Fibroblast of lung (primary cell): ENCODE measurements around the gene GEMIN5. TPM values are rescaled to one million over a fixed set of nuclear protein-coding genes. Genes with fewer than 3 reads are reported as not detected.

Source experiments
- DNase-seq, 2 donors: peaks; one replicate each; pipeline versions ENCODE4 v3.0.0 to v3.0.0-alpha.2; 2010; ENCODE audit warnings: low read depth in 2 of 2
- H2AFZ ChIP-seq: 2 replicates; pipeline ENCODE4 v1.5.1; 2012; ENCODE audit warnings: low read length, control low read depth, inconsistent platforms
- H3K27ac ChIP-seq: 2 replicates; pipeline ENCODE4 v1.5.1; 2011; ENCODE audit warnings: low read length, control low read depth; ENCODE audit not compliant: insufficient read depth
- H3K27me3 ChIP-seq: 2 replicates; pipeline ENCODE4 v1.5.1; 2011; ENCODE audit warnings: mild to moderate bottlenecking, low read length; ENCODE audit not compliant: control insufficient read depth, insufficient read depth
- H3K36me3 ChIP-seq: 2 replicates; pipeline ENCODE4 v1.5.1; 2011; ENCODE audit warnings: low read length; ENCODE audit not compliant: control insufficient read depth, insufficient read depth
- H3K4me1 ChIP-seq: 2 replicates; pipeline ENCODE4 v1.5.1; 2011; ENCODE audit warnings: low read length; ENCODE audit not compliant: control insufficient read depth, insufficient read depth; ENCODE audit errors: extremely low read depth
- H3K4me2 ChIP-seq: 2 replicates; pipeline ENCODE4 v1.5.1; 2011; ENCODE audit warnings: low read length, control low read depth; ENCODE audit not compliant: insufficient read depth; ENCODE audit errors: extremely low read depth
- H3K4me3 ChIP-seq, 4 experiments: fragments of 200-600 bp in 1 of 4; sonication (generic) in 1 of 4; replicated peaks in 1 of 4; 2 replicates each; pipeline ENCODE4 v1.5.1; 2011 to 2016; ENCODE audit warnings: low read length in 4 of 4, low read depth in 3 of 4, mild to moderate bottlenecking in 3 of 4, control low read depth in 2 of 4, inconsistent platforms in 1 of 4, mixed read lengths in 1 of 4; ENCODE audit not compliant: insufficient read depth in 1 of 4; ENCODE audit errors: control extremely low read depth in 1 of 4
- H3K79me2 ChIP-seq: 2 replicates; pipeline ENCODE4 v1.5.1; 2012; ENCODE audit warnings: mild to moderate bottlenecking, low read length, inconsistent platforms; ENCODE audit not compliant: control insufficient read depth, insufficient read depth
- H3K9ac ChIP-seq: 2 replicates; pipeline ENCODE4 v1.5.1; 2011; ENCODE audit warnings: mild to moderate bottlenecking, low read length, control low read depth; ENCODE audit not compliant: insufficient read depth
- H3K9me3 ChIP-seq: 2 replicates; pipeline ENCODE4 v1.5.1; 2012; ENCODE audit warnings: low read depth, low read length; ENCODE audit not compliant: control insufficient read depth, insufficient read depth
- H4K20me1 ChIP-seq: 2 replicates; pipeline ENCODE4 v1.5.1; 2011; ENCODE audit warnings: low read length; ENCODE audit not compliant: control insufficient read depth, insufficient read depth; ENCODE audit errors: extremely low read depth
- EZH2 ChIP-seq: IDR thresholded peaks from 2 replicates; pipeline ENCODE4 v1.5.1; 2012; ENCODE audit warnings: low read length, control low read depth, mild to moderate bottlenecking; ENCODE audit errors: missing control alignments
- polyA plus RNA-seq, 2 donors: library from polyadenylated mRNA; depleted of rRNA in 1 of 2; stranded (reverse) in 1 of 2; unstranded in 1 of 2; fragments of >200 nt; gene quantifications; 2 replicates each; pipeline ENCODE4 v1.2.1, GENCODE V29; 2011 to 2012; ENCODE audit warnings: missing spikeins in 1 of 2
- total RNA-seq: library from RNA; depleted of rRNA; stranded (reverse); fragments of >200 nt; gene quantifications from 2 replicates; pipeline ENCODE4 v1.2.1, GENCODE V29; 2014
- TF ChIP-seq, protein P1 (sequence below), 2 donors: IDR thresholded peaks in 1 of 2; conservative IDR thresholded peaks in 1 of 2; 1 replicate in 1 of 2; 2 replicates in 1 of 2; pipeline ENCODE4 v1.5.1; 2011 to 2012; ENCODE audit warnings: low read length in 2 of 2, control low read depth in 1 of 2, inconsistent platforms in 1 of 2, low read depth in 1 of 2, mild to moderate bottlenecking in 1 of 2

GEMIN5 gene
- total and polyA plus RNA-seq, 2 donors (not counting 1 experiment from before 2014, with no cell fraction given), result 7.7 to 12.1 TPM

DNA sequence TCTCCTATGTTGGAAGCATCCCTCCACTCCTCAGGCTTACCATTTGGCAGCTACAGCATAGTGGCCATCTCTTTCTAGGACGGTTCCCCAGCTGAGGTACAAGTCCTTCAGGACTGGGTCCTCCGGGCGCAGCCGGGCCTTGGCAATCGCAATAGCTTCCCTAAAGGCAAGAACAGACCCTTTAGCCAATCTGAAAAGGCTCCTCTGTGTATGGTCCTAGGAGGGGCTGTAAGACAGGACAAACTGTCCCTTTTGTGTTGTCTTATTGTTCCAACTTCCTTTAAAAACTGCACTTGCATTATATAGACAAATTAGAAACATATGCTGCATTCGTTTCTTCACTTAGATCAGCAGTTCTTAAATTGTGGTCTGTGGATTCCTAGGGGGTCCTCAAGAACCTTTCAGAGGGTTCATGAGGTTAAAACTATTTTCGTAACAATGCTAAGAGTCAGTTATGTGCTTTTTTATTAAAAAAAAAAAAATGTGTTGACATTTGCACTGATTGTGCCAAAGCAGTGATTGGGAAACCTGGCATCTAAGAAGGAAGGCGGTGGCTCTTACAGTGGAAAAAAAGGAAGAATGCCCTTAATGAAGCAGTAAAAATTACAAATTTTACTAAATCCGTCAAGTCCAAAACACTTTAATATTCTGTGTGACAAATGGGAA lies 38.7 kb downstream of the GEMIN5 start:
- Histone ChIP-seq H3K36me3 (peaks cover 7% of the 10 kb centered on the region), H3K27me3 (no peaks in the 10 kb centered on the region), H2AFZ (no peak overlapping the region), H3K79me2 (no peaks in the 10 kb centered on the region), H3K27ac (no peak overlapping the region), H4K20me1 (no peaks in the 10 kb centered on the region), H3K9ac (no peak overlapping the region), H3K4me2 (no peak overlapping the region), H3K9me3 (no peaks in the 10 kb centered on the region), H3K4me1 (no peaks in the 10 kb centered on the region), H3K4me3 (no peak overlapping the region)
- no peak for DNase-seq
- TF ChIP-seq, protein P1, sequence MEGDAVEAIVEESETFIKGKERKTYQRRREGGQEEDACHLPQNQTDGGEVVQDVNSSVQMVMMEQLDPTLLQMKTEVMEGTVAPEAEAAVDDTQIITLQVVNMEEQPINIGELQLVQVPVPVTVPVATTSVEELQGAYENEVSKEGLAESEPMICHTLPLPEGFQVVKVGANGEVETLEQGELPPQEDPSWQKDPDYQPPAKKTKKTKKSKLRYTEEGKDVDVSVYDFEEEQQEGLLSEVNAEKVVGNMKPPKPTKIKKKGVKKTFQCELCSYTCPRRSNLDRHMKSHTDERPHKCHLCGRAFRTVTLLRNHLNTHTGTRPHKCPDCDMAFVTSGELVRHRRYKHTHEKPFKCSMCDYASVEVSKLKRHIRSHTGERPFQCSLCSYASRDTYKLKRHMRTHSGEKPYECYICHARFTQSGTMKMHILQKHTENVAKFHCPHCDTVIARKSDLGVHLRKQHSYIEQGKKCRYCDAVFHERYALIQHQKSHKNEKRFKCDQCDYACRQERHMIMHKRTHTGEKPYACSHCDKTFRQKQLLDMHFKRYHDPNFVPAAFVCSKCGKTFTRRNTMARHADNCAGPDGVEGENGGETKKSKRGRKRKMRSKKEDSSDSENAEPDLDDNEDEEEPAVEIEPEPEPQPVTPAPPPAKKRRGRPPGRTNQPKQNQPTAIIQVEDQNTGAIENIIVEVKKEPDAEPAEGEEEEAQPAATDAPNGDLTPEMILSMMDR (conservative IDR thresholded peaks at IDR 0.05 in 1 of 2, IDR thresholded peaks at IDR 0.05 in 1 of 2; ENCODE audit: low read depth in 1 of 2, low read length in 2 of 2), result no peak
- no peak for TF ChIP-seq EZH2

- Histone ChIP-seq H3K79me2 (no peaks in the 10 kb centered on the region), H3K4me3 (no peak overlapping the region), H3K4me1 (no peaks in the 10 kb centered on the region), H4K20me1 (no peaks in the 10 kb centered on the region), H3K27ac (no peak overlapping the region), H3K9ac (no peak overlapping the region), H2AFZ (no peak overlapping the region), H3K36me3 (peaks cover 7% of the 10 kb centered on the region), H3K4me2 (no peak overlapping the region), H3K27me3 (no peaks in the 10 kb centered on the region), H3K9me3 (no peaks in the 10 kb centered on the region)
- TF ChIP-seq EZH2, result no peak
- TF ChIP-seq, protein P1 (conservative IDR thresholded peaks at IDR 0.05 in 1 of 2, IDR thresholded peaks at IDR 0.05 in 1 of 2; ENCODE audit: low read depth in 1 of 2, low read length in 2 of 2), result no peak
- no peak for DNase-seq
These were observed 39.8 kb downstream of the GEMIN5 start for GRCh38 chr5:154898210-154898609.

DNA sequence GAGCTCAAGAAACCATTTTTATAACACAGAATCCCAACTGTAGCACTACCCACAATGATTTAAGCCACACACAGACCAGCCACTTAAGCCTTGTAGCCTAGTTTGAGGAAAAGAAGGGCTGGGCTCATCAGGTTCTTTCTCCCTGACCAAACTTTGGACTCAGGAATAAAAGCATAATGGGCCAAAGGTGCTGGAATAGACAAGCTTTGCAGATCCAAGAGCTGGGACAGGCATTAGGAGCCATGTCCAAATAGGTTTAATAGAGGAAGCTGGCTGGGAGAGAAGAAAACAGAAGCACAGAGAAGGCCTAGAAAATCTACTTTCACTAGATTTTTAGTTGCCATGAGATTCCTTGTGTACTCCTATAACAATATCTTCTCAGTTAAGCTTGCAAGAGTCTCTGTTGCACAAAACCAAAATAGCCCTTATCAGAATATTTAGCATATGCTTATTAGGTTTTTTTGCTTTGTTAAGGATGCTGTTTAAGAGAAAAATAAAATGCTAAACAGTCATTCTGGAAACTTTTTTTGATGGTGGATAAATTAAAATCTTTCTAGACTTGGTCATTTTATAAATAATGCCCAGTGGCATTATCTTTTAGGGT lies 41.3 kb downstream of the GEMIN5 start:
- no peaks in the 10 kb centered on the region for H3K4me1 ChIP-seq
- no peak for DNase-seq
- H3K79me2 ChIP-seq, result no peaks in the 10 kb centered on the region
- no peaks in the 10 kb centered on the region for H4K20me1 ChIP-seq
- no peaks in the 10 kb centered on the region for H3K9me3 ChIP-seq
- H3K36me3 ChIP-seq, result peaks cover 9% of the 10 kb centered on the region
- H3K9ac ChIP-seq, result no peak overlapping the region
- no peaks in the 10 kb centered on the region for H3K27me3 ChIP-seq
- H3K27ac ChIP-seq, result no peak overlapping the region
- H2AFZ ChIP-seq, result no peak overlapping the region
- no peak overlapping the region for H3K4me2 ChIP-seq
- no peak overlapping the region for H3K4me3 ChIP-seq
- no peak for TF ChIP-seq EZH2
- TF ChIP-seq, protein P1 (conservative IDR thresholded peaks at IDR 0.05 in 1 of 2, IDR thresholded peaks at IDR 0.05 in 1 of 2; ENCODE audit: low read depth in 1 of 2, low read length in 2 of 2), result no peak
